HG03097 (cell line): ENCODE data around the gene EBF3.

Source experiments
- ATAC-seq: cut with Tn5 transposase; IDR thresholded peaks from one replicate; pipeline ENCODE4 v1.9.1; 2021; ENCODE audit not compliant: unreplicated experiment, low FRiP score

The EBF3 gene

DNA sequence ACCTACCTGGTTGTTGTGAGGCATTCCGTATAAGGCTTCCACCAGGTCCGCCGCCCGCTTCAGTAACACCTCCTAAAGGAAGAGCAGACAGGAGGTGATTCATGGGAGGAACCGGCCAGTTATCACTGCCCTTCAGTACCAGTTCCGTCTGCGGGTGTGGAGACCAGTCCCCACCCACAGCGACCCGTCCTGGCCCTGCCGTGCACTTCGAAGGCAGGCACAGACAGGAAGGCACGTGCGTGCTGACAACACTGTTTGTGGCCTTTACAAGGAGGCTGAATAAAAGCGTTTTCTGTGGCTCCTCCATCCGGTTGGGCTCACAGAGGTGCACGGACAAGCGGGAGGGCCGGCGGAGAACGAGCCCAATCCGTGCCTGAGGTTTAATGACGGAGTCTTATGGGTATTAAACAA lies 120.9 kb downstream of the EBF3 start:
- ATAC-seq = no peak

DNA sequence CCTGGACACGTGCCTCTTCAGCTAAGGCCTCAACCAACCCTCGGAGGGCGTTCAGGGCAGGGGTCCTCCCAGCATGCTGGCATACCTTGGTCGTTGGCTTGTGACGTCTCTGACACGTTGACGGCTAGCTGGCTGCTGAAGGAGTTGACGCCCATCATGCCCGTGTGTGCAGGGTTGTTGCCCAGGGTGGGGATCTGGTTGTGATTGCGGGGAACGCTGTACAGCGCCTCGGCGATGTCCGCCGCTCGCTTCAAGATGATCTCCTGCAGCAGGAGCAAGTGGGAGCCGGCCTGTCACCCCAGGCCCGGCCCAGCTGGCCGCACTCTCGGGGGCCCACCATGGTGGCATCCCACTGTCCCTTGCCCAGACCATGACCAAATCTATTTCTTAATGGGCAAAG lies 122.0 kb downstream of the EBF3 start:
- no peak for ATAC-seq

DNA sequence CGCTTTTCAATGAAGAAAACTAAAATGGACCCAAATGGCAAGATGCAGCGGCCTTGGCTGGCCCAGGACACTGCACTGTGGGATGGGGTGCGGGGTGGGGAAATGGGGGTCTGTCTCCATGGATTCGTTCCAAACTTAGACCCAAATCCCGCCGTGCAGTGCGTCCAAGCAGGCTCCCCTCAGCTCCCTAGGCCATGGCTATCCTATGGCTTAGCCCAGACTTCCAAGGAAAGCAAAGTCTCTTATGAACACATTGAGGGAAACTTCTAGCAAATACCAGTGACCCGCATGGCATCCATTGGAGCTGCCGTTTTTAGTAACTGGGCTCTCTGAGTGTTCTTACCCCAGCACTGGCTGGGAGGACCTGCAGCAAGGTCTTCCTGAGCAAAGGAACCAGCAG lies 122.5 kb downstream of the EBF3 start:
- ATAC-seq = no peak

DNA sequence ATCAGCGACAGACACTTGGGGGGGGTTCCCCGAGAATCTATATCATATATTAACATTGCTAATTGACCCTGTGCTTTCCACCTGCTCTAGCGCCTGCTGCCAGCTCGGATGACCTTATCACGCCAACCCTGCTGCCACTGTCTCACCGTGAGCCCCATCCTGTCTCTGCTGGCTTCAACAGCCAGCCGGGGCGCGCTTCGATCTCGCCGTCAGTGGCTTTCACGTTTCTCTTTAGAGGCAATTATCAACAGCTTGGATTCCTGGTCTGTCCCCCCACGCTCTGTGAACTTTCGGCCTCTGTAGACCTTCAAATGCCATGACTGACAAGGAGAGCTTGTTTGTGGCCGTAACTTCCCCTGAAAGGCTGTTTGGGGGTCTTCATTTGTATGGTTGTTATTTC lies 123.0 kb downstream of the EBF3 start:
- no peak for ATAC-seq

DNA sequence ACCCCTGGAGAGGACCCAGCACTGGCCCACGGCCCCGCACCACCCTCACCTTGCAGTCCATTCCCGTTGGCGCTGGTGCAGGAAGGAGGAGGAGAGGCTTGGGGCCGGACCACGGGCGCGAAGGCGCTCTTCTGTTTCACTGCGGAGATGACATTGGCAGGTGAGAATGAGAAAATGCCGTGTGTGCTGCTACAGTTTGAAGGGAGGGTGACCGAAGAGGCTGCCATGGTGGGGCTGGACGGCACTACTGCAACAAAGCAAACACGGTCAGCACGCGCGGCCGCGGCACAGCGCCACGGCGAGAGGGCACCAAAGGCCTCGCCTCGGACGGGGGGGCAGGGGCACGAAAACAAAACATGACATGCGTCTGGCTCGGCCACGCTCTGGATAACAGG lies 123.9 kb downstream of the EBF3 start:
- ATAC-seq = no peak

DNA sequence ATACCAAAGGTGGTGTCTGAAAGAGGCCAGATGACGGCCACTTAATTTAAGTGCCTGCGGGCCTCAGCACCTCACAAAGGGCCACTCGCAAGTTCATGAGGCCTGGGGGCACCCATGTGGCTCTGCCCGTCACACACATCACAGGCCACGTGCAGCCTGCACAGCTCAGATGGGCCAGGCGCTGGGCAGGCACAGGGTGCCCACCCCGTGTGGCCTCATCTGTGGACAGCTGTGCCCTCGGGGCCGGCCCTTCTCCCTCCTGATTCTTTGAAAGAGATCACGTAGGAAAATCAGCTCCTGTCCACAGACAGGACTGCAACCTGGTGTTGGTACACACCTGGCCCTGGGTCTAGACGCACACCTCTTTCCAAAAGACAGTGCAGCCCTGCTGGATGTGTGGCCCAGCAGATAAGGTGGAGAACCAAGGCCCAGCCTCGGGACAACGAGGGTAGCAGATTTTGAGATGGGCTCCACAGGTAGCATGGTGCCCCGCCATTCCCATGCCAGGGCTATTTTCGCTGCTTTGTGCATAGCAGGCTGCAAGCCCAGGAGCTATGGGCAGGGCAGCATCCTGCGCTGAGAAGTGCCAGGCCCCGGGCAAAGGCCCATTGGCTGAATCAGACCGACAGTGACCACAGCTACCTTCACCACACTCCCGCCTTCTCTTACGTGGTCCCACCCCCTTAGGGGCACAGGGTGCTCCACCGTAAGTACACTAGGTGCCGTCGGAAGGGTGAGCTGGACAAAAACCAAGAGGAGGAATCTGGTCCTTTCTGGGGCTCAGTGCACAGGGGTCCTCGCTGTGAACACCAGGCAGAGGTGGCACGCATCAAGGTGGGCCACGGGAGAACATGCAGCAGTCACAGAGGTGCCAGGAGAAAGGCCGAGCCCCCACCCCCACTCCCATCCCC lies 124.5 kb downstream of the EBF3 start:
- ATAC-seq = no peak

DNA sequence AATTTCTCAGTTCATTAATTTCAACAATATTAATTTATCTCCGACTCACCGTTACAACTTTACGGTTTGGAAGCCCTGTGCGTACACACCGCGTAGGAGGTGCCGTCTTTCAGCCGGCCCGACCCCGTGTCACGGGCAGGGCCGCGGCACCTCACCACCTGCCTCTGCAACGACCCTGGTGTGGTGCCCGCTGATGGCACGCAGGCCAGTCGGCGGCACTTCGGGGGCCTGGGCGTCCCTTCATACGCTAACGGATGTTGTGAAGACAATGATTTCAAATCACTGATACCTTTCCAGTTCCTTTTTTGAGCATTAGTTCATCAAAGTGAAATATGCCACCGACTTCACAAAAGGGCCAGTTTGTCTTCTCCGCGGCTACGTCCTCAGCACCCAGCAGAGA lies 125.3 kb downstream of the EBF3 start:
- ATAC-seq = no peak

DNA sequence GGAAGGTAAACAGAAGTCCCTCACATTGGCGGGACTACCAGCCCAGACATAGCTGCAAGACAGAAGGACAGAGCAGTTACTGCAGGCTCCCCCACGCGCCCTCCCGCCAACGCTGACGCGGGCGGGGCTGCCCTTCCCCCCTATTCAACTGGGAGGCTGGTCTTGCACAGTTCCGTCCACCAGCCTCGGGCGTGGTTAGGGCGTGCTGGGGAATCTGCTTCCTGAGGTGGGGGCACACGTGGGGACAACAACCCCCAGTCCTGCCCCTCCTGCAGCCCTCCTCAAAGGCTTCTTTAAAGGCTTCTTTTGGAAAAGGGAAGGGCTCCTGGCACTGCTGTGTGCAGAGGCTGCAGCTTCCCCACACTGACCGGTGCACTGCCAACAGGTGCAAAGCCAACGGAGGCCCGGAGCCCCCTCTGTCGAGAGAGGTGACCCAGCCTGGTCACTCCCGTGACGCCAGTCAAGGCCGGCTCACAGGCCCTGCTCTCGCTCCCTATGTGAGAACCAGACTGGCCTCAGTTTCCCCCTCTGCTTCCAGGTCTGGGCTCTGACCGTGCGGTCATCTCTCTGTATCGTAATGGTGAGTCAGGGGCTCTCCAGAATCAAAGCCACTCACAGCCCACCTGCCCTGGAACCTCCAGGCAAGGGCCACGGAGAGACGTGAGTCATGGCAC lies 126.0 kb downstream of the EBF3 start:
- ATAC-seq = no peak

DNA sequence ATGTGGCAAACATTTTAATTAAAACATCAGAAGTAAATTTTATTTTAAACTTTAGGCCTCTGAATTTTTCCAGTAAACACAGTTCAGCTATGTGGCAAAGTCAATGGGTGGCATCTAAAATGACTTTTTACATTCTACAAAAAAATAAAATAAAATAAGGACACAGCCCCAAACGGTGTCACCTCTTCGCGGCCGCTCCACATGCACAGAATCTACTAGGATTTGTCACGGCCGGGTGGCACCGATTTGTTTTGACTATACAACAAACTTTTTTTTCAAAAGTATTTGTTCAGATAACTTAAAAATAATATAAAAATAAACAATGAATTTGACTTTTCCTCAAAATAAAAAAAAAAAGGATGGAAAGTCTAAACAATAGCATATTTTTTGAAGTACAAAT lies 127.8 kb downstream of the EBF3 start:
- no peak for ATAC-seq

DNA sequence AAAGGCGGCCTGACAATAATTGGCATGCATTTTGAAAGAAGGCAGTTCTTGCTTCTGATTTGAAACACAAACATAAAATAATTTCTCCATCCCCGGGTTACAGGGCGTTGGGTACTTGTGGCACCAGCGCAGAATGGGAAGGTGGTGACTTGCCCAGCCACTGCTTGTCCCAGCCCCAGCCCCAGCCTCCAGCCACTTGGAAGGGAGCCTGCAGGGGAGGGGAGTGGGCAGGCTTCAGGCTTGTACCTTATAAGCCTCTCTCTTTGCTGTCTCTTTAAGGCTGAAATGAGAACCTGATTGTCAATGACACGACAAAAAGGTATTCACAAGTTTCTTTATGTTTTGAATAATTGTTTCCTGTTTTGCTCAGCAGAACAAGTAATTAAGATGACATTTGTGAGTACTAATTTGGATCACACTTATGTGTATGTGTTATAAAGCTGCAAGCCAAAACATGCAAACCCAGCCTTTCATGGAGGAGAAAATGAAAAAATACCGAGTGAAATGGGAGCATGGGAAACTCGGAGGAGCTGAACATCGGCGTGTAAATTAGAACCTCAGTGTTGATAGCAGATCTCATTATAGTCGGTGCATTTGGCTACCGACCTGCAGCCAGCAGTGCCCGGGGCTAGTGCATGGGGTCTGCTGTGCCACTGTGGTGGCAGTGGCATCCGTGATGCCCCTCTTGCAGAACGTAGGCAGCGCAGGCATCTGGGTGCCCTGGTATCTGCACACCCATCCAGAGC lies 129.9 kb downstream of the EBF3 start:
- no peak for ATAC-seq

DNA sequence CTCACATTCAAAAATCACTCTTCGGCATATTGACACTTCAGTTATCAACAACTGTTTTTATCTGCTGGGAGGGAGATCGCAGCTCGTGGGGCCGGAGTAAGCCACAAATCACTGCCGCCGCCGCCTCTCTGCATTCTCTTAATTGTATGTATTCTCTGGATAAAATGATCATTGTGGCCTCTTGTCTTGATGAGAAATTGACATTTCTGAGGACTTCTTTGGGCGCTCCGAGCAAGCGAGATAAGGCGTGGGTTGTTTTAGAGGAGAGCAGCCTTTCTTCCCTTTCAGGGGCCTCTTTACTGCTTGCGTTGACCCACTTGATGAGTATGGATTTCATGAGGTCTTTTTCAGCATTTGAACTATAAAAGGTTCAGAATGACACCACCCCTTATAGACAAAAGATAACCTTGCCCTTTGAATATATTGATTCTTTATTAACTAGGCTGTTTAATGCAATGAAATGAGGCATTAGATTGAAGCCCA lies 130.6 kb downstream of the EBF3 start:
- no peak for ATAC-seq

DNA sequence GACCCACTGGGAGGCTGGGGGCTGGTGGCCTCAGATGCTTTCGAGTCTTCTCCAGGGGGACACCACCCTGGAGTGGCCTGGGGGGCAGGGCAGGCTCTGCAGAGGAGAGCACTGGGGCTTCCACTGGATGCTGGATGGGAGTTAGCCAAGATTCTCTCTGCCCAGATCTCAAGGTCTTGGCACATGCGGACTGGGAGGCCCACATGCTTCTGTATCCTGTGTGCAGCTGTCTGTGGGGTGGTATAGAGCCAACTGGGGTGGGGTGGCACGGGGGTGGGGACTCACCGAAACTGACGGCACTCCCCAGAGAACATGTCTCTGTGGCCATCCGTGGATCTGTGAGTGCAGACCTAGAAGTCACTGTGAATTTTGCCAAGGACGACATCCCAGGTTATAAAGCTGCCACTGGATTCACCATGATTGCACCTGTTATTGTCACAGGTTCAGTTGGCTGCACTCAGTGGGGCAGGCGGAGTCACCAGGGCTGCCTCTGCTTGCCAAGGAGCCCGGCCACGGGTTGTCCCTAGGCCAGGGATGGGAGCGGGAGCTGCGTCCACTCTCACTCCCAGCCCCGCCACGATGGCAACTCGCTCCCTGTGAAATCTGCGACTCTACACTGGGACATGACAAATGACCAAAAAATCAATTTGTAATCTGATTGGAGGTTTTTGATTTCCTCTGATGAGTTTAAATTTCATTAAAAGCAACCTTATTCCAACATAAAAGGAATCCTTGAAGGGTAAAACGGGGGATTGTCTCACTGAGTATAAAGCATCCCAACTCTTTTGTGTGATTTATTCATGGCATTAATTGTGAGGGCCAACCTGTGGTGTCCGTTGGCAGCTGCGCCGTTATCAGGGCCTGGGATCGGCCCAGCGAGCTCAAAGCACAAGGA lies 131.3 kb downstream of the EBF3 start:
- ATAC-seq = no peak

DNA sequence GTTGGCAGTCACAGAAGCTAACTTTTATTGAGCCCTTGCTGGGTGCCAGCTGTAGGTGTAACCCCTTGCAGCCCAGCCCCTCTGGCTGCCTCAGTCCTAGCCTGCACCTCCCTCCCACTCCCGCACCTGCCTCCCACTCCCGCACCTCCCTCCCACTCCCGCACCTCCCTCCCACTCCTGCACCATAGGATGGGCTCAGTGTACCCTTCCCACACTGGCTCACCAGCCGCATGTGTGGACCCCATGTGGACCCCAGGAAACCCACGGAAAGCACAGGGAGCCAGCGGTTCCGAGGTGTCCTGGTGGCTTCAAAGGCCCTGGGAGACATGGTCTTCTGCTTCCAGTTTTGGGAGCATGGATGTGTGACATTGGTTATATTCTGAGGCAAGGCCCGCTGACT lies 132.9 kb downstream of the EBF3 start:
- ATAC-seq = no peak

DNA sequence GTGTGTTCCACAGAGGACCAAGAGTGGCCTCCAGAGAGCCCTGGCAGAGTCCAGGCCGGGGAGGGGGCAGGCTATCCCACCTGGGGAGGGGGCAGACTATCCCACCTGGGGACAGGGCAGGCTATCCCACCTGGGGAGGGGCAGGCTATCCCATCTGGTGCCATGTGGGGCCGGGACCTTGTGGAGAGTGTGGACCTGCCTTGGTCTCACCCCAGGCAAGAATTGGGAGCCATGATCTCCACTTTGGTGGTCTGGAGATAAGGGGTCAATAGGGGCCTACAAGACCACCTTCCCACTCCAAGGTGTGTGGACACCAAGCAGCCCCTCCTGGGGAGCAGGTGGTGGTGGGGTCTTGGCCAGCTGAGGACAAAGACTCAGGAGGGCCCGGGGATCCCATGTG lies 138.2 kb downstream of the EBF3 start:
- ATAC-seq = no peak

DNA sequence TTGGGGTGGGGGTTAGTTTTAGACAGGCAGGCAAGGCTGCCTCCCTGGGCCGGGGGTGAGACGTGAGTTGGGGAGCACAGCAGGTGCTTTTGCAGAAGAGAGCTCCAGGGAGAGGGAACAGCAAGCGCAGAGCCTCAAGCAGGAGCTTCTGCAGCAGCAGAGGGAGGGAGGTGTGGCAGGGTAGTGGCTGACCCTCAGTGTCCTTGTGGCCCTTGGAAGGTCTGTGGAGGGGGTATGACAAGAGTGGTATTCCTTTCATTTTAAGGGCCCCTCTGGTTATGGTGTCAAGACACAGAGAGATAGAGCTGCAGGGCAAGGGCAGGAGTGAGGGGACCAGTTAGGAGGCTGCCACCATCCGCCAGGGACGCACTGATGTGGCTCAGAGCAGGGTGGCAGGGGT lies 138.9 kb downstream of the EBF3 start:
- ATAC-seq = no peak

DNA sequence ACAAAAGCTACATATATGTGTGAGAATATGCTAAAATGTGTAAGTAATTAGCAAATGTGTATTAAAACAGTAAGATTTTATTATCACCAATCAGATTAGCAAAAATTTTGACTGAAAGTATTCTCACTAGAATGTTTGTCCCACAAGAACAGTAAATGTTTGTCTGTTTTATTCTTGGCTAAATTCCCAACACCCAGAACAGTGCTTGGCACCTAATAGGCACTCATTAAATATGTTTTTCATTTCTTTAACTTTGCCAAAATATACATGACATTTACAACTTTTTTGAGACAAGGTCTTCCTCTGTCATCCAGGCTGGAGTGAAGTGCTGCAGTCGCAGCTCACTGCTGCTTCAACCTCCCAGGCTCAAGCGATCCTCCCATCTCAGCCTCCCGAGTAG lies 143.6 kb downstream of the EBF3 start:
- no peak for ATAC-seq

DNA sequence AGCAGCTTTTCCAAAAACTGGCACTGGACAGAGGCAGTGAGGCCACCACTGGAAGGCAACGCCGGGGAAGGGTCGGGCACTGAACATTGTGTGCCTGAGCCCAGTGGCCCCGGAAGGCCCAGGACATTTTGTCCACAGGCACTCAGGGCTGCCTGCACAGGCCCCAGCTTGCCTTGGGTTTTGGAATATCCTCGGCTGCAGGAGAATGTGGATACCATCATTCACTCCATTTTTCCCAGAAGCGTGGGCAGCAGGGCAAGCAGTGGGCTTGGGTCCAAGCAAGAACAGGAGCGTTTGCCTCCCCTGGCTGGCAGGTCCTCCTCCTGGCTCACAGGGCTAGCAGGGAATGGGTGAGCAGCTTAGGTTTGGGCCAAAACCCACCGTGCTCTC lies 147.4 kb downstream of the EBF3 start:
- no peak for ATAC-seq

DNA sequence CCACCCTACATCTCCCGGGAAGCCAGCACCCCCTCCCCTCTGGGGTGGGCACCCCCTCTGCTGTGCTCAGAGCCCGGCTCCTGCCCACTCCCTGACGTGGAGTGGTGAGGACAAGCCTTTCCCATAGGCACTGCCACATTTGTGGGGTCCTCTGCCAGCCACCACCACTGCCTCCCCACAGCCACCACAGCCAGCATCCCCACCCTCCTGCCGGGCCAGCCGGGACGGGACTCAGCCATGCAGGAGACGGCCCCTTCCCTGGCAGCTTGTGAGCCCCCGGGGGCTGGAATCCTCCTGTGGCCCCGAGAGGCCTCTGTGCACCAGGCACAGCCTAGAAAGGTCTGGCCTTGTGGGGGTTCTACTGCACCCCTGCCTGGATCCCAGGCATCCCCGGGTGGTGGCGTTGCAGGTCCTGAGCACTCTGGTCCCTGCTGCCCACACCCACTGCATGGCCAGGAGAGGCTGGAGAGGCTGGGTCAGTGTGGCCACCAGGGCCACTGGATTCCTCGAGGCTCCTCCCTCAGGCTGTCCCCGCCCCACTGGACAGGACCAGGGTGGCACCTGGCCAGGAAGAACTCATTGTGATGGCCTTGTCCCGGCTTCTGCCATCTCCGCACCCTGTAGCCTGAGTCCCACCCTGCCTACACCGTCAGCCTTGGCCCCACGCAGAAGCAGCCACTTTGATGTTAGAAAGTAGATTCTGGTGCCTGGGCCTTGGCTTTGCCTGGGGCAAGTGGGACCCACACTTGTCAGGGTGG lies 148.0 kb downstream of the EBF3 start:
- ATAC-seq = no peak
